Glutamatergic neuron (in vitro differentiated cells): ENCODE data around the gene SH3PXD2A. TPM values are rescaled to one million over a fixed set of nuclear protein-coding genes. Genes with fewer than 3 reads are reported as not detected.

Source experiments
- DNase-seq: peaks from one replicate; pipeline ENCODE4 v3.0.0; 2022
- H3K27ac Mint-ChIP-seq: one replicate; pipeline ENCODE4 v1.8.0; 2020; ENCODE audit warnings: mild to moderate bottlenecking, mixed read lengths, inconsistent platforms; ENCODE audit not compliant: unreplicated experiment
- H3K27me3 Mint-ChIP-seq: one replicate; pipeline ENCODE4 v1.8.0; 2020; ENCODE audit warnings: mild to moderate bottlenecking, moderate library complexity, mixed read lengths, inconsistent platforms; ENCODE audit not compliant: unreplicated experiment
- H3K36me3 Mint-ChIP-seq: one replicate; pipeline ENCODE4 v1.8.0; 2020; ENCODE audit warnings: mild to moderate bottlenecking, mixed read lengths, inconsistent platforms; ENCODE audit not compliant: unreplicated experiment
- H3K4me1 Mint-ChIP-seq: one replicate; pipeline ENCODE4 v1.8.0; 2020; ENCODE audit warnings: mild to moderate bottlenecking, low read depth, mixed read lengths, inconsistent platforms; ENCODE audit not compliant: unreplicated experiment
- H3K4me3 Mint-ChIP-seq: one replicate; pipeline ENCODE4 v1.8.0; 2020; ENCODE audit warnings: mild to moderate bottlenecking, mixed read lengths, inconsistent platforms; ENCODE audit not compliant: unreplicated experiment
- H3K9me3 Mint-ChIP-seq: one replicate; pipeline ENCODE4 v1.8.0; 2020; ENCODE audit warnings: mild to moderate bottlenecking, moderate library complexity, mixed read lengths, inconsistent platforms; ENCODE audit not compliant: unreplicated experiment
- CTCF ChIP-seq: fragments of 200-600 bp; sonication (generic); IDR thresholded peaks from one replicate; pipeline ENCODE4 v1.5.0; 2021; ENCODE audit not compliant: partially characterized antibody, unreplicated experiment
- total RNA-seq: library from RNA; stranded (reverse); fragmentation: NEBNext Ultra II Directional; extraction: Animal tissue kit (Norgen Biotek cat#: 25700); gene quantifications from one replicate; pipeline ENCODE4 v1.2.1, GENCODE V29; 2021; ENCODE audit not compliant: unreplicated experiment

SH3PXD2A gene
- total RNA-seq, 1 donor from 2014 or later = 16.7 TPM

- no peak overlapping the region for H3K27ac Mint-ChIP-seq
- no peak overlapping the region for H3K4me3 Mint-ChIP-seq
- H3K4me1 Mint-ChIP-seq = peaks cover 8% of the 10 kb centered on the region
- peaks cover 3% of the 10 kb centered on the region for H3K9me3 Mint-ChIP-seq
- no peak for TF ChIP-seq CTCF
- no peak for DNase-seq
- H3K36me3 Mint-ChIP-seq = no peaks in the 10 kb centered on the region
- peaks cover 7% of the 10 kb centered on the region for H3K27me3 Mint-ChIP-seq
Measured at GRCh38 chr10:103668351-103669242, 186.8 kb downstream of the SH3PXD2A start.

DNA sequence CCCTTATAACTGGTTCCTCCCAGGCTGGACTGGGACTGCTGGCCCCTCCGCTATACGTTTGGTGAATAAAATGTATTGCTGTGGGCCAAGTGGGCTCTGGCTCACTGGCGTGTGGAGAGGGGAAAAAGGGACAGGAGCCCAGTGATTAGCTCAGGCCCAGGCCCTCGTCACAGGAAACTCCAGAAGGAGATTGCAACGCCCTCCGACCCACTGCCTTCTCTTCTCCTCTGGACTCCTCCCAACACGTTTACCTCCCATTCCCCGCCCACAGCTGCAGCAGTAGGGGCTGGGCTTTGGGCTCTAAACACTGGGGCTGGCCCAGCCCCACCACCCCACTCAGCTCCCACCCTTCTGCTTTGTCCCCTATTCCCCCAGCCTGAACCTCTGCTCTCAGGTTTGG lies 188.0 kb downstream of the SH3PXD2A start:
- Mint-ChIP-seq H3K4me3 (no peak overlapping the region), H3K9me3 (peaks cover 3% of the 10 kb centered on the region), H3K27ac (no peak overlapping the region), H3K27me3 (peaks cover 10% of the 10 kb centered on the region), H3K4me1 (peaks cover 9% of the 10 kb centered on the region), H3K36me3 (no peaks in the 10 kb centered on the region)
- TF ChIP-seq CTCF = no peak
- DNase-seq = no peak

- Mint-ChIP-seq H3K27me3 (peaks cover 6% of the 10 kb centered on the region), H3K4me3 (no peak overlapping the region), H3K4me1 (peaks cover 7% of the 10 kb centered on the region), H3K36me3 (no peaks in the 10 kb centered on the region), H3K27ac (peak overlapping the region; percentile 40), H3K9me3 (peaks cover 3% of the 10 kb centered on the region)
- no peak for TF ChIP-seq CTCF
- no peak for DNase-seq
Measured at GRCh38 chr10:103666762-103667150, 188.6 kb downstream of the SH3PXD2A start.

DNA sequence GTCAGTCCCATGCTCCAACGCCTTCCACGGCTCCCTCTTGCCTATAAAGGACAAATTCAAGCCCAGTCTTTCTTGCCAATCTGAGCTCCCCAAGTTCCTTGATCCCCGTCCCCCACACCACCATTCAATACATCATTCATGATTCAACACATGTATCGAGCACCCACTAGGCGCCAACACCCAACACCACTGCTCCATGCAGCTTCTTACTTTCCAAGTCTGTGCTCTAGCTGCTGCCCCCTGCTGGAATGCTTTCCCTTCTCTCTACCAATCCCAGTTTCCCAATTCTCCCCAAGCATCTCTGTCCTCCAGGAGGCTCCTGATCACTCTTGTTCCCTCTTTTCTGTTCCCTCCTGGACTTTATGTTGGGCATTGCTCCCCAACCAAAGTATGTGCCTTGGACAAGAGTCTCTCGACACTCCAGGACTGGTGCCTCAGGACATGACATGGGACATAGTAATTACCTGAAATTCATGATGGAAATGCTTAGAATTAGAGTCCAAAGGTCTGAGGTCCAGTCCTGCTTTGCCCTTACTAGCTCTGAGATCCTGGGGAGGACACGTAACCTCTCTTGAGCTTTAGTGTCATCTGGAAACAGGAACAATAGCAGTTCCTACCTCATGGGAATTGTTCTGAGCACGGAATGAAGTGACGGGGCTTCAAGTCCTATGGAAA lies 189.2 kb downstream of the SH3PXD2A start:
- H3K4me1 Mint-ChIP-seq = peaks cover 7% of the 10 kb centered on the region

More for the DNA sequence above, 189.2 kb downstream of the SH3PXD2A start:
- no peaks in the 10 kb centered on the region for H3K36me3 Mint-ChIP-seq
- peaks cover 6% of the 10 kb centered on the region for H3K27me3 Mint-ChIP-seq
- TF ChIP-seq CTCF = peak; percentile 49
- no peak overlapping the region for H3K4me3 Mint-ChIP-seq
- peaks cover 3% of the 10 kb centered on the region for H3K9me3 Mint-ChIP-seq
- peak overlapping the region; percentile 69 for H3K27ac Mint-ChIP-seq
- no peak for DNase-seq
